ENCODE results near the gene PPT2. TPM values are rescaled to one million over a fixed set of nuclear protein-coding genes. Genes with fewer than 3 reads are reported as not detected.

The PPT2 gene
- total and polyA plus RNA-seq, 2 of the 13 experiments (the other 11 are each of a cell fraction or from before 2014, with no cell fraction given): 39.2 to 61.8 TPM

- TF ChIP-seq TBX3 (IDR thresholded peaks at IDR 0.05; ENCODE audit: borderline replicate concordance): 0 out of 2 replicates have a peak, but pooled peaks have one; percentile 10
- TF ChIP-seq CREBL2 (CRISPR knock-in tag; IDR thresholded peaks at IDR 0.05; ENCODE audit: borderline replicate concordance): no peak; the same call in 1 of the 2 replicates
- TF ChIP-seq TEAD2 (CRISPR knock-in tag; IDR thresholded peaks at IDR 0.05): no peak; the same call in 1 of the 2 replicates
- peak; percentile 73 for TF ChIP-seq PAXIP1 (CRISPR knock-in tag; conservative IDR thresholded peaks at IDR 0.05)
- peak; percentile 92; the same call in 1 of the 2 replicates for TF ChIP-seq KDM5A (IDR thresholded peaks at IDR 0.05; ENCODE audit: borderline replicate concordance, low read length)
- peak; percentile 64; the same call in 1 of the 2 replicates for TF ChIP-seq HNF1A (IDR thresholded peaks at IDR 0.05; ENCODE audit: low read depth)
- peak; percentile 76 for TF ChIP-seq HNF1A (CRISPR knock-in tag; IDR thresholded peaks at IDR 0.05; ENCODE audit: borderline replicate concordance)
- peak; percentile 34; the same call in 1 of the 2 replicates for TF ChIP-seq ZSCAN22 (CRISPR knock-in tag; IDR thresholded peaks at IDR 0.05)
- TF ChIP-seq ZNF281 (CRISPR knock-in tag; IDR thresholded peaks at IDR 0.05; ENCODE audit: borderline replicate concordance): peak; percentile 100
- TF ChIP-seq HOXA5 (CRISPR knock-in tag; IDR thresholded peaks at IDR 0.05): peak; percentile 73; the same call in 1 of the 2 replicates
- peak; percentile 88 for TF ChIP-seq MXI1 (IDR thresholded peaks at IDR 0.05; ENCODE audit: borderline replicate concordance, low read depth, low read length)
- peak; percentile 31 for TF ChIP-seq ZNF18 (CRISPR knock-in tag; IDR thresholded peaks at IDR 0.05; ENCODE audit: insufficient replicate concordance)
Observed at GRCh38 chr6:32153564-32154513, at the start of gene PPT2 (continued).
